Endothelial cell (in vitro differentiated cells): Measurements from ENCODE around the gene PGK1. TPM values are rescaled to one million over a fixed set of nuclear protein-coding genes. Genes with fewer than 3 reads are reported as not detected.
A peak's percentile ranks its signal among the peaks of the same experiment; 100 is the strongest.

Experiments
- DNase-seq: peaks from one replicate; pipeline ENCODE4 v3.0.0; 2021; ENCODE audit warnings: low spot score
- H3K27ac Mint-ChIP-seq: one replicate; pipeline ENCODE4 v1.8.0; 2021; ENCODE audit warnings: mixed read lengths, inconsistent platforms; ENCODE audit not compliant: unreplicated experiment
- H3K27me3 Mint-ChIP-seq: one replicate; pipeline ENCODE4 v1.8.0; 2021; ENCODE audit warnings: mild to moderate bottlenecking, moderate library complexity, mixed read lengths, inconsistent platforms; ENCODE audit not compliant: unreplicated experiment
- H3K36me3 Mint-ChIP-seq: one replicate; pipeline ENCODE4 v1.8.0; 2021; ENCODE audit warnings: mild to moderate bottlenecking, low read depth, mixed read lengths, inconsistent platforms; ENCODE audit not compliant: unreplicated experiment
- H3K4me1 Mint-ChIP-seq: one replicate; pipeline ENCODE4 v1.8.0; 2021; ENCODE audit warnings: mild to moderate bottlenecking, mixed read lengths, inconsistent platforms; ENCODE audit not compliant: unreplicated experiment
- H3K4me3 Mint-ChIP-seq: one replicate; pipeline ENCODE4 v1.8.0; 2021; ENCODE audit warnings: mild to moderate bottlenecking, mixed read lengths, inconsistent platforms; ENCODE audit not compliant: unreplicated experiment
- H3K9me3 Mint-ChIP-seq: one replicate; pipeline ENCODE4 v1.8.0; 2021; ENCODE audit warnings: mixed read lengths, inconsistent platforms; ENCODE audit not compliant: unreplicated experiment
- CTCF ChIP-seq: fragments of 200-600 bp; sonication (generic); IDR thresholded peaks from one replicate; pipeline ENCODE4 v1.5.0; 2021; ENCODE audit warnings: antibody characterized with exemption; ENCODE audit not compliant: unreplicated experiment
- total RNA-seq: library from RNA; stranded (reverse); fragmentation: NEBNext Ultra II Directional; extraction: Animal tissue kit (Norgen Biotek cat#: 25700); gene quantifications from one replicate; pipeline ENCODE4 v1.2.1, GENCODE V29; 2021; ENCODE audit not compliant: unreplicated experiment

PGK1 gene
- total RNA-seq, 1 donor from 2014 or later: 380 TPM

DNA sequence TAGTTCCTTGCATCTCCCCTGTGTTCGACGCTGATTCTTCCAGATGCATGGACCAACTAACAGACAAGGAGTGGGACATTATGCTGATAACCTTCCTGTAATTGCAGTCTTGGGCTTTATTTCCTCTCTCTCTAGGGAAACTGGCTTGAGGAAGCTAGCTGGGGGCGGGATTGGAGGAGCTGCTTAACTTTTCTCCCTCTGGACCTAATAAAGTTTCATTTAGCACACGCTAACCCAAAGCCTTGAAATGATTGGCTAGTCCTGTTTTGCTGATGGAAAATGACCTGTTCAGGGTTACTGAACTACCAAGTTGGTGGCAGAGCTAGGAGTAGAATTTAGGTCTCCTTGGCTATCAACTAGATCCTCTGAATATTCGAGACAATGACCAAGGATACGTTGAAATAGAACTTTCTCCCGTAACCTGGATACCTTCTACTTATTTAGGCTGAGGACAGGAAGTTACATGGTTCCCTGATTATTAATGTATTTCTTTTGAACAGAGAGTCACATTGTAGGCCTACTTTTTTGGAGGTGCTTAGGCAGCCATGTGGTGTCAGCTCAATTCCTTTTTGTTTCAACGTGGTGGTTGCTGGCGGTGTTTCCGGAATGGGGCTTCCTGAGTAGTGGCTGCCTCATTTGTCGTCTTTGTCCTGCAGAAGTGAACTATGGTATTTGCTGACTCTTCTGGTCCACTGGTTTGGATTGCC, 2.0 kb downstream of the PGK1 start:
- Mint-ChIP-seq H3K36me3 (peaks cover 4% of the 10 kb centered on the region), H3K4me1 (peaks cover 33% of the 10 kb centered on the region), H3K27me3 (peaks cover 2% of the 10 kb centered on the region), H3K9me3 (no peaks in the 10 kb centered on the region), H3K27ac (peak overlapping the region; percentile 97), H3K4me3 (peak overlapping the region; percentile 92)
- TF ChIP-seq CTCF: no peak
- DNase-seq: no peak

DNA sequence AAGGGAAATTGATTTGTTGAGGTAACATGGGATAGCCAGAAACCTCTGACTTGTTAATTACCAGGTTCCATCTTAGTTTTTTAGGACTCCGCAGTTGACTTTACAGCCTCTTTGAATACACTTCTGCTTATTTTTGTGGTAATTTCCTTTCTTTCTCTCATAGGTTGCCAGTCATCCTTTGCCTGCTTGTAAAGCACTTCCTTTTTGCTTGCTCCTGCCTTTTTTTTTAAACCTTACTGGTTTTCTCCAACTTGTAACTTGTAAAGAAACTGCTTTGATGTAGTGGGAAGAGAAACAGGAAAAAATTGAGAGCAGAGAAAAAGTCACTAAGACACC, 2.6 kb downstream of the PGK1 start:
- Mint-ChIP-seq H3K27me3 (peaks cover 2% of the 10 kb centered on the region), H3K4me1 (peaks cover 38% of the 10 kb centered on the region), H3K9me3 (no peaks in the 10 kb centered on the region), H3K36me3 (peaks cover 8% of the 10 kb centered on the region), H3K4me3 (peak overlapping the region; percentile 92), H3K27ac (peak overlapping the region; percentile 97)
- DNase-seq: no peak
- no peak for TF ChIP-seq CTCF

DNA sequence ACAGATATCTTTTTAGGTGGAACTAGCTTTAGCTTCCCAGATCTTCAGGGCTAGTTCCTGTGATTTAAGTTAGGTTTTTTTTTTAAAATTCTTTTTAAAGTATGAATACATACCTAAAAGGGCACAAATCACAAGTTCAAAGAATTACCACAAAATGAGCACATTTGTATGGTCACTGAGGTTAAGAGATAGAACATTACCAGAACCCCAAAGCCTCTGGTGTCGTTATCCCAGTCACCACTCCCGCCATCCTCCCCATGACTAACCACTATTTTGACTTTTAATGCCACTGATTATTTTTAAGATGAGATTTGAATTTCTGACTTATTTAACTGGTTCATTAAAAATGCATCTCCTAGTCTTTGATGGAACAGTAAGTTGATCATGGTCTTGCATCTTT, 5.4 kb downstream of the PGK1 start:
- Mint-ChIP-seq H3K4me1 (peaks cover 40% of the 10 kb centered on the region), H3K27me3 (peaks cover 2% of the 10 kb centered on the region), H3K4me3 (no peak overlapping the region), H3K36me3 (peaks cover 15% of the 10 kb centered on the region), H3K9me3 (no peaks in the 10 kb centered on the region), H3K27ac (no peak overlapping the region)
- TF ChIP-seq CTCF: no peak
- no peak for DNase-seq

DNA sequence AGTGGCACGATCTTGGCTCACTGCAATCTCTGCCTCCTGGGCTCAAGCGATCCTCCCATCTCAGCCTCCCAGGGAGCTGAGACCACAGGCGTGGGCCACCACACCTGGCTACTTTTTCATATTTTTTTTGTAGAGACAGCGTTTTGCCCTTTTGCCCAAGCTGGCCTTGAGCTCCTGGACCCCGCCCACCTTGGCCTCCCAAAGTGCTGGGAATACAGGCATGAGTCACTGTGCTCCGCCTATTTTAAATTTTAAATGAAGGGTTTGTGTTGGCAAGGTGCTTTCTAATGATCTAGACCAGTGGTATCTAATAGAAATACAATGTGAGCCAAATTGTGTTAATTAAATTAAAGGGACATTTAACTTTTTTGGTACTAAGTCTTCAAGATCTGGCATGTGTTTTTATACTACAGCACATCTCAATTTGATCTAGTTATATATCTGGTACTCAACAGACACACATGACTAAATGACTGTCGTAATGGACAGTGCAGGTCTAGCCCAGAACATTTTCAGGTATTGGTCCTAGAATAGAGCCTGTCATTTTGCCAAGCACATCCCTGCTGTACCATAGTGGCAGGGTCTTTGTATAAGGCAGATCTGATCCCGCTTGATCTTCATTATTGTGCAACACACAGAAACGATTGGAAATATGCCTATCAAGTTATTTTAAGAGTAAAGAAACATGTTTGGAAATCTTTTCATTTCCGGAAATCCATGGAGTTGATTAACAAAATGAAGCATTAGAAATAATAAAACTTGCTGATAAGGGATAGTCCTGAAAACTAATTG, 7.3 kb downstream of the PGK1 start:
- Mint-ChIP-seq H3K4me3 (peak overlapping the region; percentile 51), H3K9me3 (no peaks in the 10 kb centered on the region), H3K27me3 (peaks cover under 1% of the 10 kb centered on the region), H3K36me3 (peaks cover 15% of the 10 kb centered on the region), H3K4me1 (peaks cover 35% of the 10 kb centered on the region), H3K27ac (peak overlapping the region; percentile 42)
- TF ChIP-seq CTCF: no peak
- no peak for DNase-seq

DNA sequence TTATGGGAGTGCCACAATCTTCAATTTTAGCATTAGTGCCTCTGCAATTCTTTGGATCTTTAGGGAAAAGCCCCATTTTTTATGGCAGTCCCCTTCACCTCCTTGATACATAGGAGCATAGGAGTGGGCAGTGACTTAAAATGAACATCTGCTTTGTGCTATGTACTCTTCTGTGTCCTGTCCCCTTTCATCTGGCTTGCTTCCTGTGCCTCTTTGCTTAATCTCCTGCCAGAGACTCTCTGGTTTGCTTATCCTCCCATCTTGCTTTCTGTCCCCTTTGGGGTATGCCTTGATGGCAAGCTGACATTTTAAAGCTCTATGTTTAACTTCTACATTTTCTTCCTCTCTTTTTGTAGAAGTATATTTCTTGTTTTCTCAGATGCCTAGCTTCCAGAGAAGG, 12.3 kb downstream of the PGK1 start:
- peaks cover 19% of the 10 kb centered on the region for H3K4me1 Mint-ChIP-seq
- no peak overlapping the region for H3K27ac Mint-ChIP-seq
- TF ChIP-seq CTCF: no peak
- DNase-seq: no peak
- H3K4me3 Mint-ChIP-seq: no peak overlapping the region
- peaks cover 39% of the 10 kb centered on the region for H3K36me3 Mint-ChIP-seq
- no peaks in the 10 kb centered on the region for H3K9me3 Mint-ChIP-seq
- H3K27me3 Mint-ChIP-seq: no peaks in the 10 kb centered on the region
